Fibroblast of mammary gland (primary cell): ENCODE results near the gene CCT7.

Source experiments
- DNase-seq: peaks from one replicate; pipeline ENCODE4 v3.0.0-alpha.2; 2010; ENCODE audit warnings: low read depth
- H3K4me3 ChIP-seq: 2 replicates; pipeline ENCODE4 v1.5.1; 2011; ENCODE audit warnings: low read depth, mild to moderate bottlenecking, low read length, moderate library complexity; ENCODE audit not compliant: control insufficient read depth
- CTCF ChIP-seq: conservative IDR thresholded peaks from 2 replicates; pipeline ENCODE4 v1.5.1; 2011; ENCODE audit warnings: low read depth, low read length, inconsistent platforms; ENCODE audit not compliant: control insufficient read depth, insufficient read depth

Gene CCT7

GRCh38 chr2:73237168-73237567, 3.1 kb downstream of the CCT7 start:
- no peak for TF ChIP-seq CTCF
- no peak for DNase-seq
- H3K4me3 ChIP-seq: no peak overlapping the region

- TF ChIP-seq CTCF: no peak
- no peak for DNase-seq
- H3K4me3 ChIP-seq: no peak overlapping the region
Measured at GRCh38 chr2:73238149-73238548, 4.0 kb downstream of the CCT7 start.

DNA sequence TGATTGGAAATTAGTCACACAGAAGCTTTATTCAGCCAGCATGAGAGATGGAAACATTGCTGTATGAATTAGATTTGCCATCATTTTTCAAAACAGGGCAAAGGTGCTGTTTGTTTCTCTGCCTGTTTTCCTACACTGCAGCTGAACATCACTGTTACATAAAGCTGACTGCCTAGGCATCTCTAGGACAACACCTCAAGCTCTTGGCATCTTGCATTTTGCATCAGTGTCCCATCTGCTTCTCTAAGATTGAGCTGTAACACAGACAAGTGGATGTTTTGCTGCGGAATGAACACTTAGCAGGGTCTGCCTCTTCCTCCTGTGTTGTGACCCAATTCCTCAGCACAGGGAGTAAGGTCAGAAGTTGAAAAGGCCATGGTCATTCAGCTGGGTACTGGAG, 4.9 kb downstream of the CCT7 start:
- no peak for TF ChIP-seq CTCF
- DNase-seq: no peak
- no peak overlapping the region for H3K4me3 ChIP-seq

DNA sequence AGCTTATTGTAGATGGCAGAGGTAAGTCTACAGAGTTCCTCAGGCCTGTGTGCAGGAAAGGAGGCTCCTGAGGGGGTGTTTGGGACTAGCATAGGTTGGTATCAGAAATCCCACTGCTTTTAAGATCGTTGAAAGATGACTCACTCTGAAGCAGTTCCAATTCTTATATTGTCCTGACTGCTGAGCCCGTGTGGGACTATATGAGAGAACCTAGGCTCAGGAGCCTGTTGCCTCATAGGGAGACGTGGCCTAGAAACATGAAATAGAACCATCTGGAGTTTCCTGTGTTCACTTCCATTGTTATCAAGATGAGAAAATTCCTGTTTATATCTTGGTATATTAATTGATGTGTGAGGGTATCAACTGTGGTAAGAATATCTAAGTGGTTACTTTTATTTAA, 5.7 kb downstream of the CCT7 start:
- peak; percentile 79 for DNase-seq
- no peak for TF ChIP-seq CTCF
- no peak overlapping the region for H3K4me3 ChIP-seq

DNA sequence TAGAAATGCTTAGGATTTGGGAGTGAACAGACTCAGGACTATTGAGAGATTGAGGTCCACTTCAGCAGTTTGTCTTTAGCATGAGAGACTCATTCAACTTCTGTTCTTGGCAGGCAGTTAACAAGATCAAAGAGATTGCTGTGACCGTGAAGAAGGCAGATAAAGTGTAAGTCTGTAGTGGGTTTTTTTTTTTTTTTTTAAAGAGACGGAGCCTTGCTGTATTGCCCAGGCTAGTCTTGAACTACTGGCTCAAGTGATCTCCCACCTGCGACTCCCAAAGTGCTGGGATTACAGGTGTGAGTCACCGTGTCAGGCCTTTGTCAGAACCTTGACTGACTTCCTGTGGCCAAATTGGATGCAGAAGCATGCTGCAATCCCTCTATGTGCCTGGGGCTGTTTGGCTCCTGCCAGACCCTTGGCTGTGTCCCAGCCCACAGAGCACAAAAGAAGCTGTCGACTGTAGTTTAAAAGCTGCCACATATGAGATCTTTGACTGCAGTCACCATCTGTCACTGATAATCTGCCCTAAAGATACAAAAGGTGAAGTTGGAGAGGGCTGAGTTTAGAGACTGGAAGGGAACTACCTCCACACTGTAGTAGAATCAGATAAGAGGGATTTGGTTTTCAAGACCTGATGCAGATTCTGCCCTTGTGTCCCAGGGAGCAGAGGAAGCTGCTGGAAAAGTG, 9.9 kb downstream of the CCT7 start:
- no peak for TF ChIP-seq CTCF
- peak; percentile 40 for DNase-seq

GRCh38 chr2:73244580-73244979, 10.5 kb downstream of the CCT7 start:
- DNase-seq: no peak
- no peak for TF ChIP-seq CTCF
- no peak overlapping the region for H3K4me3 ChIP-seq

More for the DNA sequence above, 9.9 kb downstream of the CCT7 start:
- H3K4me3 ChIP-seq: no peak overlapping the region

GRCh38 chr2:73246850-73247249, 12.7 kb downstream of the CCT7 start:
- H3K4me3 ChIP-seq: no peak overlapping the region
- no peak for TF ChIP-seq CTCF
- DNase-seq: no peak
